ENCODE data around the gene ADNP2.

ADNP2 gene

DNA sequence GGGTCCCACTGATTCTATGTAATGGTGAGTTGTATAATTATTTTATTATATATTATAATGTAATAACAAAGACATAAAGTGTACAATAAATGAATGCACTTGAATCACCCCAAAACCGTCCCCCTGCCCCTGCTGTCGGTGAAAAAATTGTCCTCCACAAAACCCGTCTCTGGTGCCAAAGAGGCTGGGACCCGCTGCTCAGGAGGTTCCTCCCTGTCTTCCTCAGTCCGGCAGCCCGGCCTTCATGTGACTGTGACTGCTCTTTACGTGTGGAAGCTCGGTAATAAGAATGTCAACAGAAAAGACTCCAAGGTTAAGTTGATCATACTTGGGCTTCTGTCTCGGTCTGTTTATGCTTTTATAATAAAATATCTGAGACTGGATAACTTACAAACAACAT, 32.7 kb upstream of the ADNP2 start:
- no peak for ATAC-seq
- TF ChIP-seq RARB (CRISPR knock-in tag; IDR thresholded peaks at IDR 0.05) = no peak
- TF ChIP-seq ZNF8 (CRISPR knock-in tag; IDR thresholded peaks at IDR 0.05) = no peak
- TF ChIP-seq PATZ1 (CRISPR knock-in tag; IDR thresholded peaks at IDR 0.05; ENCODE audit: borderline replicate concordance) = no peak

DNA sequence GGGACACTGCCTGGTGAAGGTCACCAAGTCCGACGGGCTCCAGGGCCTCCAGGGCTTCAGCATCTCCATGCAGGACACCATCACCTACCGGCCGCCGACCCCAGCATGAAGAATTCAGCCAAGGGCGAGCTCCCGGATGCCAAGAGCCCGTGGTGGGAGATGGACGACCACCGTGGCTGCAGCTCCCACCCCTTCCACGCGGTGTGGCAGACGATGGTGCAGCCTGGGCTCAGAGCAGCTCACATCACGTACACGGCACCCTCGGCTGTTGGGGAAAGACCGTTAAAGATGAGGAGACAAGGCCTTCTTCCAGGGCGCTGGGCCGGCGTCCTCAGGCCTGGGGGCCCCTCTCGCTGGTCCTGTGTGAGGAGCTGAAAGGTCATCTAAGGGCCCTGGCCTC, 31.2 kb upstream of the ADNP2 start:
- no peak for ATAC-seq
- TF ChIP-seq PPARA (CRISPR knock-in tag; IDR thresholded peaks at IDR 0.05; ENCODE audit: borderline replicate concordance) (no peak), GLIS3 (CRISPR knock-in tag; IDR thresholded peaks at IDR 0.05) (no peak), CREB5 (CRISPR knock-in tag; IDR thresholded peaks at IDR 0.05; ENCODE audit: low read depth) (no peak), ZFP3 (CRISPR knock-in tag; IDR thresholded peaks at IDR 0.05) (no peak)
- TF ChIP-seq, protein P1, sequence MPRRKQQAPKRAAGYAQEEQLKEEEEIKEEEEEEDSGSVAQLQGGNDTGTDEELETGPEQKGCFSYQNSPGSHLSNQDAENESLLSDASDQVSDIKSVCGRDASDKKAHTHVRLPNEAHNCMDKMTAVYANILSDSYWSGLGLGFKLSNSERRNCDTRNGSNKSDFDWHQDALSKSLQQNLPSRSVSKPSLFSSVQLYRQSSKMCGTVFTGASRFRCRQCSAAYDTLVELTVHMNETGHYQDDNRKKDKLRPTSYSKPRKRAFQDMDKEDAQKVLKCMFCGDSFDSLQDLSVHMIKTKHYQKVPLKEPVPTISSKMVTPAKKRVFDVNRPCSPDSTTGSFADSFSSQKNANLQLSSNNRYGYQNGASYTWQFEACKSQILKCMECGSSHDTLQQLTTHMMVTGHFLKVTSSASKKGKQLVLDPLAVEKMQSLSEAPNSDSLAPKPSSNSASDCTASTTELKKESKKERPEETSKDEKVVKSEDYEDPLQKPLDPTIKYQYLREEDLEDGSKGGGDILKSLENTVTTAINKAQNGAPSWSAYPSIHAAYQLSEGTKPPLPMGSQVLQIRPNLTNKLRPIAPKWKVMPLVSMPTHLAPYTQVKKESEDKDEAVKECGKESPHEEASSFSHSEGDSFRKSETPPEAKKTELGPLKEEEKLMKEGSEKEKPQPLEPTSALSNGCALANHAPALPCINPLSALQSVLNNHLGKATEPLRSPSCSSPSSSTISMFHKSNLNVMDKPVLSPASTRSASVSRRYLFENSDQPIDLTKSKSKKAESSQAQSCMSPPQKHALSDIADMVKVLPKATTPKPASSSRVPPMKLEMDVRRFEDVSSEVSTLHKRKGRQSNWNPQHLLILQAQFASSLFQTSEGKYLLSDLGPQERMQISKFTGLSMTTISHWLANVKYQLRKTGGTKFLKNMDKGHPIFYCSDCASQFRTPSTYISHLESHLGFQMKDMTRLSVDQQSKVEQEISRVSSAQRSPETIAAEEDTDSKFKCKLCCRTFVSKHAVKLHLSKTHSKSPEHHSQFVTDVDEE (CRISPR knock-in tag; IDR thresholded peaks at IDR 0.05) = no peak

- TF ChIP-seq TOX (CRISPR knock-in tag; IDR thresholded peaks at IDR 0.05; ENCODE audit: borderline replicate concordance) (no peak), RARB (CRISPR knock-in tag; IDR thresholded peaks at IDR 0.05) (no peak)
- ATAC-seq = no peak
Observed at GRCh38 chr18:80086281-80086680, 22.8 kb upstream of the ADNP2 start.

GRCh38 chr18:80088036-80088435, 21.0 kb upstream of the ADNP2 start:
- TF ChIP-seq ISL1 (CRISPR knock-in tag; IDR thresholded peaks at IDR 0.05) (no peak), ARNTL (CRISPR knock-in tag; IDR thresholded peaks at IDR 0.05; ENCODE audit: borderline replicate concordance, low read depth) (no peak), ZC3H10 (CRISPR knock-in tag; IDR thresholded peaks at IDR 0.05) (no peak), PPARA (CRISPR knock-in tag; IDR thresholded peaks at IDR 0.05; ENCODE audit: borderline replicate concordance) (no peak), SNAI2 (CRISPR knock-in tag; IDR thresholded peaks at IDR 0.05) (no peak), ZFP3 (CRISPR knock-in tag; IDR thresholded peaks at IDR 0.05) (no peak), GLIS3 (CRISPR knock-in tag; IDR thresholded peaks at IDR 0.05) (no peak)
- ATAC-seq = no peak

GRCh38 chr18:80088823-80089222, 20.2 kb upstream of the ADNP2 start:
- no peak for ATAC-seq
- TF ChIP-seq TCF4 (CRISPR knock-in tag; IDR thresholded peaks at IDR 0.05; ENCODE audit: borderline replicate concordance) (no peak), BACH2 (CRISPR knock-in tag; IDR thresholded peaks at IDR 0.05; ENCODE audit: borderline replicate concordance) (no peak), ARNTL (CRISPR knock-in tag; IDR thresholded peaks at IDR 0.05; ENCODE audit: borderline replicate concordance, low read depth) (no peak), RARB (CRISPR knock-in tag; IDR thresholded peaks at IDR 0.05) (no peak), ZFP3 (CRISPR knock-in tag; IDR thresholded peaks at IDR 0.05) (no peak)

GRCh38 chr18:80095414-80095813, 13.6 kb upstream of the ADNP2 start:
- TF ChIP-seq ZNF565 (CRISPR knock-in tag; conservative IDR thresholded peaks at IDR 0.05; ENCODE audit: low read depth) = no peak
- TF ChIP-seq BACH2 (CRISPR knock-in tag; IDR thresholded peaks at IDR 0.05; ENCODE audit: borderline replicate concordance) = no peak
- TF ChIP-seq ESRRG (CRISPR knock-in tag; IDR thresholded peaks at IDR 0.05) = no peak
- no peak for TF ChIP-seq ISL1 (CRISPR knock-in tag; IDR thresholded peaks at IDR 0.05)
- TF ChIP-seq SNAI2 (CRISPR knock-in tag; IDR thresholded peaks at IDR 0.05) = no peak
- no peak for TF ChIP-seq CSRNP3 (CRISPR knock-in tag; IDR thresholded peaks at IDR 0.05)
- no peak for TF ChIP-seq ZNF8 (CRISPR knock-in tag; IDR thresholded peaks at IDR 0.05)
- TF ChIP-seq PPARA (CRISPR knock-in tag; IDR thresholded peaks at IDR 0.05; ENCODE audit: borderline replicate concordance) = no peak
- no peak for TF ChIP-seq OSR1 (CRISPR knock-in tag; IDR thresholded peaks at IDR 0.05)
- no peak for TF ChIP-seq GLIS3 (CRISPR knock-in tag; IDR thresholded peaks at IDR 0.05)
- no peak for TF ChIP-seq ZFP30 (CRISPR knock-in tag; IDR thresholded peaks at IDR 0.05)
- TF ChIP-seq TOX (CRISPR knock-in tag; IDR thresholded peaks at IDR 0.05; ENCODE audit: borderline replicate concordance) = no peak
- TF ChIP-seq TCF4 (CRISPR knock-in tag; IDR thresholded peaks at IDR 0.05; ENCODE audit: borderline replicate concordance) = no peak
- no peak for ATAC-seq
